ENCODE data around the gene LRRC37B. TPM values are rescaled to one million over a fixed set of nuclear protein-coding genes. Genes with fewer than 3 reads are reported as not detected.

The LRRC37B gene
- polyA plus RNA-seq, 1 experiment = 13.1 TPM

- Histone ChIP-seq H3K4me3 (ENCODE audit: low read depth, low read length) (no peak overlapping the region), H3K9me3 (ENCODE audit: control insufficient read depth, insufficient read depth, low read length) (no peaks in the 10 kb centered on the region), H3K27me3 (ENCODE audit: control insufficient read depth, insufficient read depth, low read length) (no peaks in the 10 kb centered on the region), H3K27ac (ENCODE audit: low read depth, low read length) (no peak overlapping the region)
- no peak for DNase-seq (ENCODE audit: low read depth, low spot score)
- POLR2A ChIA-PET = no interaction called here
- CTCF ChIA-PET = interaction anchor here (2.4 kb wide), 1 partner anchor 10 kb away, joined by 14 read pairs; the partner anchor contains the start of gene LRRC37B
- no peak for TF ChIP-seq CTCF (IDR thresholded peaks at IDR 0.05; ENCODE audit: low read depth, low read length)
These were observed 10.2 kb upstream of the LRRC37B start for GRCh38 chr17:31997005-31997404.

GRCh38 chr17:32007463-32008298, 498 bp downstream of the LRRC37B start:
- H3K9me3 ChIP-seq (ENCODE audit: control insufficient read depth, insufficient read depth, low read length) = no peaks in the 10 kb centered on the region
- peak overlapping the region; percentile 99 for H3K4me3 ChIP-seq (ENCODE audit: low read depth, low read length)
- no peak for TF ChIP-seq CTCF (IDR thresholded peaks at IDR 0.05; ENCODE audit: low read depth, low read length)
- no peak for DNase-seq (ENCODE audit: low read depth, low spot score)
- ChIA-PET CTCF (interaction anchor here (0.6 to 2.8 kb wide), 12 partner anchors 9 to 1373 kb away, joined by 3 to 15 read pairs (median 4); no protein-coding TSS in a partner anchor), POLR2A (interaction anchor here (0.7 to 1.1 kb wide), 2 partner anchors 131 to 134 kb away, joined by 3 to 4 read pairs; partner anchors contain the start of gene RHOT1)
- H3K27me3 ChIP-seq (ENCODE audit: control insufficient read depth, insufficient read depth, low read length) = no peaks in the 10 kb centered on the region
- no peak overlapping the region for H3K27ac ChIP-seq (ENCODE audit: low read depth, low read length)

GRCh38 chr17:32009262-32009542, 2.0 kb downstream of the LRRC37B start:
- POLR2A ChIA-PET = interaction anchor here (0.7 kb wide), 2 partner anchors 291 to 1111 kb away, joined by 4 read pairs; no protein-coding TSS in a partner anchor

GRCh38 chr17:32010114-32010513, 2.9 kb downstream of the LRRC37B start:
- no peak for DNase-seq (ENCODE audit: low read depth, low spot score)
- no peak for TF ChIP-seq CTCF (IDR thresholded peaks at IDR 0.05; ENCODE audit: low read depth, low read length)
- Histone ChIP-seq H3K27me3 (ENCODE audit: control insufficient read depth, insufficient read depth, low read length) (no peaks in the 10 kb centered on the region), H3K4me3 (ENCODE audit: low read depth, low read length) (no peak overlapping the region), H3K9me3 (ENCODE audit: control insufficient read depth, insufficient read depth, low read length) (no peaks in the 10 kb centered on the region), H3K27ac (ENCODE audit: low read depth, low read length) (no peak overlapping the region)
- POLR2A ChIA-PET = no interaction called here
- CTCF ChIA-PET = interaction anchor here (0.6 kb wide), 1 partner anchor 25 kb away, joined by 3 read pairs; no protein-coding TSS in a partner anchor

More at GRCh38 chr17:32009262-32009542, 2.0 kb downstream of the LRRC37B start:
- no peak overlapping the region for H3K27ac ChIP-seq (ENCODE audit: low read depth, low read length)
- H3K9me3 ChIP-seq (ENCODE audit: control insufficient read depth, insufficient read depth, low read length) = no peaks in the 10 kb centered on the region
- peak overlapping the region; percentile 99; the same call in 1 of the 2 replicates for H3K4me3 ChIP-seq (ENCODE audit: low read depth, low read length)
- TF ChIP-seq CTCF (IDR thresholded peaks at IDR 0.05; ENCODE audit: low read depth, low read length) = no peak
- DNase-seq (ENCODE audit: low read depth, low spot score) = no peak
- no peaks in the 10 kb centered on the region for H3K27me3 ChIP-seq (ENCODE audit: control insufficient read depth, insufficient read depth, low read length)
- CTCF ChIA-PET = interaction anchor here (0.7 kb wide), 1 partner anchor 97 kb away, joined by 3 read pairs; no protein-coding TSS in a partner anchor

All from AG04450 (cell line).